PFSK-1 (cell line): Measurements from ENCODE around the gene BAIAP2L1.

Source experiments
- FOXP2 ChIP-seq: optimal IDR thresholded peaks from 2 replicates; pipeline ENCODE3; 2011; ENCODE audit warnings: borderline replicate concordance, control low read depth, inconsistent platforms; ENCODE audit not compliant: insufficient read depth; ENCODE audit errors: extremely low read length, extremely low read depth
- POLR2AphosphoS5 ChIP-seq: IDR thresholded peaks from 2 replicates; pipeline ENCODE4 v1.6.1; 2012; ENCODE audit warnings: low read depth, mild to moderate bottlenecking, control low read depth, low read length, moderate library complexity
- SIN3A ChIP-seq: IDR thresholded peaks from 2 replicates; pipeline ENCODE4 v1.6.1; 2012; ENCODE audit warnings: mild to moderate bottlenecking, low read length, moderate library complexity, borderline replicate concordance; ENCODE audit not compliant: insufficient read depth
- TAF1 ChIP-seq: IDR thresholded peaks from 2 replicates; pipeline ENCODE4 v1.6.1; 2012; ENCODE audit warnings: low read length, control low read depth, borderline replicate concordance; ENCODE audit not compliant: insufficient read depth
- TF ChIP-seq, protein P1 (sequence below), 2 experiments: IDR thresholded peaks; 2 replicates each; pipeline versions ENCODE4 v1.6.1 to v1.8.0; 2011 to 2012; ENCODE audit warnings: low read depth in 2 of 2, low read length in 2 of 2, control low read depth in 1 of 2, inconsistent platforms in 1 of 2, mild to moderate bottlenecking in 1 of 2, moderate library complexity in 1 of 2; ENCODE audit not compliant: insufficient read depth in 1 of 2

Gene BAIAP2L1

DNA sequence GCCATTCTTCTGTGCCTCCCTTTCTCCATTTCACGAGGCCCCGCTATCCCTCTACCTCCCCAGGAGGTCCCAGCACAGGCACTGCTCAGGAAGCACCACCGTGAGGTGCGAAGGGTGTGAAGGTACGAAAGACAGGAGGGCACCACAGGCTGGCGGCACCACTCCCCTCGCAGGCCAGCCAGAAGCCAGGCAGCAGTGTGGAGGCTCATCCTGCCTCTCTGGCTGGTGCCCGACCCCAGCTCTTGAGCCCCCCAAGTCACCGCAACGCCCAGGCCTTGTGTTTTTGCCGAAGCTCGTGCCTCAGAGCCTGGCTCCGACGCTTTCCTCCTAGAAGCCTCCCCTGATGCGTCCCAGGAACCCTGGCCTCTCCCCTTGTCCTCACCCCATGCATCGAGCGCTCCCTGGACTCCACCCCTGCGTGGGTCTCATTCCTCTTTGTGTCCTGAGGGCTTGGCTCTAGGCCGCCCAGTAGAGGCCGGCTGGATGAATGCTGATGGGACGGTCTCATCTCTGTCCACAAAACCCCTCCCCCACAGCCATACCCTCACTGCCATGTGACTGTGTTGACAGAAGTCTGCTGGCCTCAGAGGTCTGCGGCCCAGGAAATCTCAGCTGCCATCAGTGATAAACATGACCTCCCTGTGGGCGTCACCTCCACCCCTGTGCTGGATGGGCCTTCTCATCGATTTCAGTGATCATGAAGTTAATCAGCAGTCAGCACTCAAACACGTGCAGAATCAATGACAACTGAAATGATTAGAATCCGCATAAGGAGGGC, 100.1 kb downstream of the BAIAP2L1 start:
- TF ChIP-seq TAF1 (no peak), FOXP2 (no peak), SIN3A (no peak), POLR2AphosphoS5 (no peak)
- TF ChIP-seq, protein P1, sequence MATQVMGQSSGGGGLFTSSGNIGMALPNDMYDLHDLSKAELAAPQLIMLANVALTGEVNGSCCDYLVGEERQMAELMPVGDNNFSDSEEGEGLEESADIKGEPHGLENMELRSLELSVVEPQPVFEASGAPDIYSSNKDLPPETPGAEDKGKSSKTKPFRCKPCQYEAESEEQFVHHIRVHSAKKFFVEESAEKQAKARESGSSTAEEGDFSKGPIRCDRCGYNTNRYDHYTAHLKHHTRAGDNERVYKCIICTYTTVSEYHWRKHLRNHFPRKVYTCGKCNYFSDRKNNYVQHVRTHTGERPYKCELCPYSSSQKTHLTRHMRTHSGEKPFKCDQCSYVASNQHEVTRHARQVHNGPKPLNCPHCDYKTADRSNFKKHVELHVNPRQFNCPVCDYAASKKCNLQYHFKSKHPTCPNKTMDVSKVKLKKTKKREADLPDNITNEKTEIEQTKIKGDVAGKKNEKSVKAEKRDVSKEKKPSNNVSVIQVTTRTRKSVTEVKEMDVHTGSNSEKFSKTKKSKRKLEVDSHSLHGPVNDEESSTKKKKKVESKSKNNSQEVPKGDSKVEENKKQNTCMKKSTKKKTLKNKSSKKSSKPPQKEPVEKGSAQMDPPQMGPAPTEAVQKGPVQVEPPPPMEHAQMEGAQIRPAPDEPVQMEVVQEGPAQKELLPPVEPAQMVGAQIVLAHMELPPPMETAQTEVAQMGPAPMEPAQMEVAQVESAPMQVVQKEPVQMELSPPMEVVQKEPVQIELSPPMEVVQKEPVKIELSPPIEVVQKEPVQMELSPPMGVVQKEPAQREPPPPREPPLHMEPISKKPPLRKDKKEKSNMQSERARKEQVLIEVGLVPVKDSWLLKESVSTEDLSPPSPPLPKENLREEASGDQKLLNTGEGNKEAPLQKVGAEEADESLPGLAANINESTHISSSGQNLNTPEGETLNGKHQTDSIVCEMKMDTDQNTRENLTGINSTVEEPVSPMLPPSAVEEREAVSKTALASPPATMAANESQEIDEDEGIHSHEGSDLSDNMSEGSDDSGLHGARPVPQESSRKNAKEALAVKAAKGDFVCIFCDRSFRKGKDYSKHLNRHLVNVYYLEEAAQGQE (IDR thresholded peaks at IDR 0.05; ENCODE audit: insufficient read depth in 1 of 2, low read depth in 2 of 2, low read length in 2 of 2): no peak

DNA sequence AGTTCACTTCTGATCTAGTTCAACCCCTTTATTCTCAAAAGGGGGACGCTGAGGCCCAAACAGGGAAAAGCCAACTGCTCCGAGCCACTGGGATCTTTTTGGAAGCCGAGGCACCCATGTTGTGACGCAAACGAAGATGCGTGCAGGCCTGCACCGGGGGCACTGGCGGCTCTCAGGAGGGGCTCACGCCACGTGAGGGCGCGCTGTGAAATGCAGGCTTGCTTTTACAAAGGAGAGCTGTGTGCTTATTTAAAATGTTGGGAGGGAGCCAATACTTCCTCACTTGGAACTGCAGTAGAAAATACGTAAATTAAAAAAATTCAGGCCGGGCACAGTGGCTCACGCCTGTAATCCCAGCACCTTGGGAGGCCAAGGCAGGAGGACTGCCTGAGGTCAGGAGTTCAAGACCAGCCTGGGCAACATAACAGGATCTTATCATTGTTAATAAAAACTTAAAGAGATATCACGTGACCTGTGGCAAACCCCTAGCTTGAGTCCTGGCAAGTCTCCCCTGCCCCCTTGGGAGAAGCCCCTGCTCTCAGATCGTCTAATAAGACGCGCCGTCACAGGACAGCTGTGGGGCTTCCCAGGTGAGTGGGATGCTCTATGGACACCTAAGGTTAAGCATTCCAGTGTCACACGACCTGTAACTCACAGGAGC, 103.1 kb downstream of the BAIAP2L1 start:
- TF ChIP-seq, protein P1 (IDR thresholded peaks at IDR 0.05; ENCODE audit: insufficient read depth in 1 of 2, low read depth in 2 of 2, low read length in 2 of 2): no peak
- TF ChIP-seq FOXP2 (no peak), TAF1 (no peak), SIN3A (no peak), POLR2AphosphoS5 (no peak)

DNA sequence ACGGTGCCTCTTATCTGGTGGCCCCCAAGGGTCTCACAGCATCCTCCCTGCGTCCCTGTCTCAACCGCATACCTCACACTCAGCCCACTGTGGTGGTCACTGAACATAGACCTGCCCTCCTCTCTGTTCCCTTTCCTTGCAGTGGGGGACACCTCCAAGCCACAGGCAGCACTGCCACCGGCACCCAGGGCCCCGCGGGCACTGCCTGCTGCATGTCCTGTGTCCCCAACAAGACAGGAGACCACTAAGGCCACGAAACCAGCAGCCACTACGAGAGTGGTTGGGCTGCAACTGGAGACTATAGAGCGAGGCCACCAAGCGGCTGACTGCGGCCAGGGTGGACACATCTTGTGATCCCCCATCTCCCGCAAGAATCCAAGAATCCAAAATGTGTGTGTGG, 104.1 kb downstream of the BAIAP2L1 start:
- TF ChIP-seq, protein P1 (IDR thresholded peaks at IDR 0.05; ENCODE audit: insufficient read depth in 1 of 2, low read depth in 2 of 2, low read length in 2 of 2): no peak
- TF ChIP-seq FOXP2 (no peak), POLR2AphosphoS5 (no peak), SIN3A (no peak), TAF1 (no peak)

DNA sequence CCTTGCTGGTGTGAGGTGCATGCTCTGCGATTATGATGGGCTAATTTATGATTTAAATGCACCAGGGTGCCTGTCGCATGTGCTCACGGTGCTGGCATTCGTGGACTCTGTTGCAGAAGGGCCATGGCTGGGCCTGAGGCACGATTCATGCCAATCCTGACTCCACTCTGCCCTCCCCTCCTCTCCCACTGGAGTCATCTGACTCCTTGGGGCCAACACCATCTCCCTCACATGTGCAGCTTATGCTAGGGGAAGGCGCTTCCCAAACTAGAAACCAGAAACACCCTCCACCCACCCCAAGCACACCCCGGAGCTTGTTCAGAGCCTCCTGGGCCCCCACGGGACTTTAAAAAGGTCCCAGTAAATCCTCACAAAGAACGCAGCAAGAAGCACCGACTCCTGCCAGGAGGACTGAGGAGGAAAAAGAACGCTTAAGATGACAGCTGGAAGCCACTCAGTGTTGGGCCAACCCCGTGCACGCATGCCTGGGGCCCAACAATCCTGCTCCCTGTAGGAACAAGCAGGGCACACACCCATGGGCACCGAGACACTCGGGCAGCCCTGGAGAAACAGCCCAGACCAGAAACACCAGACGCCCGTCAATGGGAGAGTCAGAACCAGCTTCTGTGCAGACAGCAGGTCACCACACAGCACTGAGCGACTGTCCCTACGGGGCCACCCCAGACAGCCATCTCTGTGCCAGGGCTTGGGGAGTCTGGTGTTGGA, 105.3 kb downstream of the BAIAP2L1 start:
- TF ChIP-seq, protein P1 (IDR thresholded peaks at IDR 0.05; ENCODE audit: insufficient read depth in 1 of 2, low read depth in 2 of 2, low read length in 2 of 2): no peak
- TF ChIP-seq POLR2AphosphoS5 (no peak), SIN3A (no peak), FOXP2 (no peak), TAF1 (no peak)
